ENCODE results near the gene SLC25A25.

The SLC25A25 gene

GRCh38 chr9:128092199-128092977 is 24.4 kb downstream of the SLC25A25 start:
- in situ Hi-C loops (cut with MboI; ENCODE audit: low pct_unique_long_range_greater_than_20kb, low sequenced_read_pairs): no loop called here
- no peak for DNase-seq

- no peak for DNase-seq
- in situ Hi-C loops (cut with MboI; ENCODE audit: low pct_unique_long_range_greater_than_20kb, low sequenced_read_pairs): no loop called here
These were observed 25.0 kb downstream of the SLC25A25 start for GRCh38 chr9:128093011-128093410.

GRCh38 chr9:128094166-128094949 is 26.3 kb downstream of the SLC25A25 start:
- in situ Hi-C loops (cut with MboI; ENCODE audit: low pct_unique_long_range_greater_than_20kb, low sequenced_read_pairs): no loop called here
- DNase-seq: peak; percentile 97

- in situ Hi-C loops (cut with MboI; ENCODE audit: low pct_unique_long_range_greater_than_20kb, low sequenced_read_pairs): no loop called here
- no peak for DNase-seq
These were observed 27.0 kb downstream of the SLC25A25 start for GRCh38 chr9:128094950-128095544.

- in situ Hi-C loops (cut with MboI; ENCODE audit: low pct_unique_long_range_greater_than_20kb, low sequenced_read_pairs): no loop called here
- DNase-seq: no peak
These were observed 28.8 kb downstream of the SLC25A25 start for GRCh38 chr9:128096616-128097536.

GRCh38 chr9:128097543-128098296 is 29.7 kb downstream of the SLC25A25 start:
- DNase-seq: no peak
- in situ Hi-C loops (cut with MboI; ENCODE audit: low pct_unique_long_range_greater_than_20kb, low sequenced_read_pairs): no loop called here

GRCh38 chr9:128098297-128099230 is 30.5 kb downstream of the SLC25A25 start:
- in situ Hi-C loops (cut with MboI; ENCODE audit: low pct_unique_long_range_greater_than_20kb, low sequenced_read_pairs): no loop called here
- peak; percentile 97 for DNase-seq

- no peak for DNase-seq
- in situ Hi-C loops (cut with MboI; ENCODE audit: low pct_unique_long_range_greater_than_20kb, low sequenced_read_pairs): no loop called here
These were observed 31.3 kb downstream of the SLC25A25 start for GRCh38 chr9:128099231-128099931.

- in situ Hi-C loops (cut with MboI; ENCODE audit: low pct_unique_long_range_greater_than_20kb, low sequenced_read_pairs): no loop called here
- DNase-seq: no peak
These were observed 32.0 kb downstream of the SLC25A25 start for GRCh38 chr9:128099932-128100491.

- in situ Hi-C loops (cut with MboI; ENCODE audit: low pct_unique_long_range_greater_than_20kb, low sequenced_read_pairs): no loop called here
- no peak for DNase-seq
These were observed 32.5 kb downstream of the SLC25A25 start for GRCh38 chr9:128100581-128100980.

GRCh38 chr9:128101231-128101661 is 33.2 kb downstream of the SLC25A25 start:
- in situ Hi-C loops (cut with MboI; ENCODE audit: low pct_unique_long_range_greater_than_20kb, low sequenced_read_pairs): no loop called here
- DNase-seq: no peak

- in situ Hi-C loops (cut with MboI; ENCODE audit: low pct_unique_long_range_greater_than_20kb, low sequenced_read_pairs): no loop called here
These were observed 33.7 kb downstream of the SLC25A25 start for GRCh38 chr9:128101690-128102089.

GRCh38 chr9:128102196-128102595 is 34.2 kb downstream of the SLC25A25 start:
- DNase-seq: no peak
- in situ Hi-C loops (cut with MboI; ENCODE audit: low pct_unique_long_range_greater_than_20kb, low sequenced_read_pairs): no loop called here

More at GRCh38 chr9:128101690-128102089, 33.7 kb downstream of the SLC25A25 start:
- no peak for DNase-seq

- no peak for DNase-seq
- in situ Hi-C loops (cut with MboI; ENCODE audit: low pct_unique_long_range_greater_than_20kb, low sequenced_read_pairs): no loop called here
These were observed 35.0 kb downstream of the SLC25A25 start for GRCh38 chr9:128102861-128103588.

GRCh38 chr9:128103589-128103962 is 35.5 kb downstream of the SLC25A25 start:
- in situ Hi-C loops (cut with MboI; ENCODE audit: low pct_unique_long_range_greater_than_20kb, low sequenced_read_pairs): no loop called here

GRCh38 chr9:128104171-128104618 is 36.2 kb downstream of the SLC25A25 start:
- in situ Hi-C loops (cut with MboI; ENCODE audit: low pct_unique_long_range_greater_than_20kb, low sequenced_read_pairs): no loop called here
- DNase-seq: no peak

More at GRCh38 chr9:128103589-128103962, 35.5 kb downstream of the SLC25A25 start:
- DNase-seq: no peak
